Keratinocyte (primary cell): ENCODE measurements around the gene CXCL8.

Experiments used
- EZH2 ChIP-seq: IDR thresholded peaks from one replicate; pipeline ENCODE4 v1.6.1; 2012; ENCODE audit warnings: inconsistent platforms, mild to moderate bottlenecking, low read length, moderate library complexity
- TF ChIP-seq, protein P1 (sequence below), 3 experiments: IDR thresholded peaks in 1 of 3; conservative IDR thresholded peaks in 1 of 3; optimal IDR thresholded peaks in 1 of 3; 2 replicates in 2 of 3; 3 replicates in 1 of 3; pipeline versions ENCODE3 to v1.5.1; 2011; ENCODE audit warnings: low read length in 3 of 3, mild to moderate bottlenecking in 3 of 3, moderate library complexity in 2 of 3, control low read depth in 1 of 3, inconsistent platforms in 1 of 3; ENCODE audit not compliant: insufficient read depth in 2 of 3; ENCODE audit errors: extremely low read depth in 1 of 3

DNA sequence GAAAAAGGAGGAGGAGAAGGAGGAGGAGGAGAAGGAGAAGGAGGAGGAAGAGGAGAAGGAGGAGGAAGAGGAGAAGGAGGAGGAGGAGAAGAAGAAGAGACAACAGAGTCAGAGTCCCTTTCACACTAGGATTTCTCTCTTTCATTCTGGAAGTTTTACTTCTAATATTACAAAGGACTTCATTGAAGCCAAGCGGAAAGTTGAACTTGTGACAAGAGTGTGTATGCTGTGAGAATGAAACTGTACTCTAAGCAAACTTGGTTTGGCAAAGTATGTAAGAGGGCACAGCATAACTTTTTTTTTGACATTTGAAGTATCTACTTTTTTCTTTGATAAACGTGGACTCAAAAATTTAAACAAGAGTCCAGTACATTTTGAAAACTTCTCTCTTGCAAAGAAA, 48.0 kb downstream of the CXCL8 start:
- TF ChIP-seq, protein P1, sequence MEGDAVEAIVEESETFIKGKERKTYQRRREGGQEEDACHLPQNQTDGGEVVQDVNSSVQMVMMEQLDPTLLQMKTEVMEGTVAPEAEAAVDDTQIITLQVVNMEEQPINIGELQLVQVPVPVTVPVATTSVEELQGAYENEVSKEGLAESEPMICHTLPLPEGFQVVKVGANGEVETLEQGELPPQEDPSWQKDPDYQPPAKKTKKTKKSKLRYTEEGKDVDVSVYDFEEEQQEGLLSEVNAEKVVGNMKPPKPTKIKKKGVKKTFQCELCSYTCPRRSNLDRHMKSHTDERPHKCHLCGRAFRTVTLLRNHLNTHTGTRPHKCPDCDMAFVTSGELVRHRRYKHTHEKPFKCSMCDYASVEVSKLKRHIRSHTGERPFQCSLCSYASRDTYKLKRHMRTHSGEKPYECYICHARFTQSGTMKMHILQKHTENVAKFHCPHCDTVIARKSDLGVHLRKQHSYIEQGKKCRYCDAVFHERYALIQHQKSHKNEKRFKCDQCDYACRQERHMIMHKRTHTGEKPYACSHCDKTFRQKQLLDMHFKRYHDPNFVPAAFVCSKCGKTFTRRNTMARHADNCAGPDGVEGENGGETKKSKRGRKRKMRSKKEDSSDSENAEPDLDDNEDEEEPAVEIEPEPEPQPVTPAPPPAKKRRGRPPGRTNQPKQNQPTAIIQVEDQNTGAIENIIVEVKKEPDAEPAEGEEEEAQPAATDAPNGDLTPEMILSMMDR (optimal IDR thresholded peaks at IDR 0.05 in 1 of 3, IDR thresholded peaks at IDR 0.05 in 1 of 3, conservative IDR thresholded peaks at IDR 0.05 in 1 of 3; ENCODE audit: extremely low read depth in 1 of 3, insufficient read depth in 2 of 3, low read length in 3 of 3): no peak
- TF ChIP-seq EZH2: no peak
